Activated CD4-positive, alpha-beta T cell treated with anti-CD3 and anti-CD28 coated beads, Interleukin-2, Interleukin-6, amounts not matched to agents 100 ng/mL and 50 ng/mL, durations not matched to agents 16 hours and 8 hours (primary cell): ENCODE results near the gene CNFN.
"Not testable (repeated sequence)": the region's sequence is repeated elsewhere in the genome, so short reads cannot be mapped to it uniquely, and the experiment has no call there.

ENCODE experiments used
- DNase-seq: peaks from one replicate; pipeline ENCODE4 v3.0.0-alpha.2; 2020

The CNFN gene

DNA sequence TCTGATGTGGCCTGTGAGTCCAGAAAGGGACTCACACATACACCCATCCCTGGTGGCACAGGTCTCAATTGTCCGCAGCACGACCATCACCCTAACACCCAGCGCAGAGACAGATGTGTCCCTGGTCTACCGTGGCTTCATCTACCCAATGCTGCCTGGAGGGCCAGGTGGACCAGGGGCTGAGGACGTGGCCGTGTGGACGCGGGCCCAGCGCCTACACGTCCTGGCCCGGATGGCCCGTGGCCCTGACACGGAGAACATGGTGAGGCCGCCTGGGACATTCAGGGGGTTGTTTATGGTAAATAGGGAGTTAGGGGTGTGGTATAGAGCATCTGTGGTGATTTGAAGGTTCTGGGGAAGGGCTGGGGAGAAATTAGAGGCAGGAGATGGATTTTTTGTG is 41.9 kb downstream of the CNFN start:
- no peak for DNase-seq

DNA sequence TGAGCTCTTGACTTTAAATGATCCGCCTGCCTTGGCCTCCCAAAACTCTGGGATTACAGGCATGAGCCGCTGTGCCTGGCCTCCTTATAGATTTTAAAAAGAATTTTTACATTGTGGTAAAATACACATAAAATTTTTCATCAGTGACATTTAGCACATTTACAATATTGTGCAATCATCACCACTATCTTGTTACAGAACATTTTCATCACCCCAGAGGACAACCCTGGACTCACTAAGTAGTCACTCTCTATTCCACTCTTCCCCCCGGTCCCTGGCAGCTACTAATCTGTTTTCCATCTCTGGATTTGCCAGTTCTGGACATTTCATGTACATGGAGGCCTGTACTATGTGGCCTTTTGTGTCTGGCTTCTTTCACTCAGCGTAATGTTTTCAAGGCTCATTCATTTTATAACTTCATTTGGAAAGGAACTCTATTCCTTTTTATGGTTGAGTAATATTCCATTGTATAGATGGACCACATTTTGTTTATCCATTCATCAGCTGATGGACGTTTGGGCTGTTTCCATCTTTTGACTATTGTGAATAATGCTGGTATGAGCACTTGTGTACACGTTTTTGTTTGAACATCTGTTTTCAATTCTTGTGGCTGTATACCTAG is 44.8 kb downstream of the CNFN start:
- DNase-seq, result no peak

DNA sequence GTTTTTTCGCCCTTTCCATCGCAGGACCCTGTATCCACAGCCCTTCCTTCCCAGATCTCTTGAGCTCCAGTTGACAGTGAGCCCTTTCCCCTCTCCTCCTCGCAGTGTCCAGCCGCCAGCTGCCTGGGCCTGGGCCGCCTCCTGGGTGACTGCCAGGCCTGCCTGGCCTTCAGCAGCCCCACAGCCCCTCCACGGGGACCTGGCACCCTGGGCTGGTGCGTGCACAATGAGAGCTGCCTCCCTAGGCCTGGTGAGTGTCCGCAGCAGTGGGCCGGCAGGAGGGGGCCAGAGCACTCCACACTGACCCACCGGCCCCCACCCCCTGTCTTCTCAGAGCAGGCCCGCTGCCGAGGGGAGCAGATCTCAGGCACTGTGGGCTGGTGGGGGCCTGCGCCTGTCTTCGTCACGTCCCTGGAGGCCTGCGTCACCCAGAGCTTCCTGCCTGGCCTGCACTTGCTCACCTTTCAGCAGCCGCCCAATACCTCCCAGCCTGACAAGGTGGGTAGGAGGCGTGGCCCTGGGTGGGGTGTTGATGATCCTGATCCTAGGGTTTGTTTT is 45.7 kb downstream of the CNFN start:
- no peak for DNase-seq

DNA sequence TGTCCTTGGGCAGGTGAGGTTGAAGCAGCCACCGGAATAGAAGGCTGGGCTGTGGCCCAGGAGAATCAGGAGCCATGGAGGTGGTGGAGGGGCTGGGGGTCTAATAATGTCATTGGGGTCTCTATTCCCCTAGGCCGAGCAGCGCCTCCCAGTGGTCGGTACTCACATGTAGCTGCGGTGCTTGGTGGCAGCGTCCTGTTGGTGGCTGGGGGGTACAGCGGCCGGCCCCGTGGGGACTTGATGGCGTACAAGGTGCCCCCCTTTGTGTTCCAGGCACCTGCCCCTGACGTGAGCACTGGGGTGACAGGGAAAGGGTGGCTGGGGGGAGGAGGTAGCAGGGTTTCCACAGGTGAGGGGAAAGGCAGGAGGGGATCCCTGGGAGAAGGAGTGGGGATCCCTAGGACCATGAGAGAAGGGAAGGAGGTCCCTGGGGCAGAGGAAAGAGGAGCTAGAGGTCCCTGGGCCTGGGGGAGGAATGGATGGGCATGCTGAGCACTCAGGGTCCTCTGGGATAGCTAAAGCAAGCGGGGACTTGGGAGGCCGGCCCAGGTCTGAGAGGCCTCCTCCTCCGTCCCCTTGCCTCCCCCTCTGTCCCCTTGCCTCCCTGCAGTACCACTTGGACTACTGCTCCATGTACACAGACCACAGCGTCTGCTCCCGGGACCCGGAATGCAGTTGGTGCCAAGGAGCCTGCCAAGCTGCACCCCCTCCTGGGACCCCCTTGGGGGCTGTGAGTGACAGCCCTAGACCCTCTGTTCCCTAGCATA is 46.6 kb downstream of the CNFN start:
- DNase-seq, result no peak

DNA sequence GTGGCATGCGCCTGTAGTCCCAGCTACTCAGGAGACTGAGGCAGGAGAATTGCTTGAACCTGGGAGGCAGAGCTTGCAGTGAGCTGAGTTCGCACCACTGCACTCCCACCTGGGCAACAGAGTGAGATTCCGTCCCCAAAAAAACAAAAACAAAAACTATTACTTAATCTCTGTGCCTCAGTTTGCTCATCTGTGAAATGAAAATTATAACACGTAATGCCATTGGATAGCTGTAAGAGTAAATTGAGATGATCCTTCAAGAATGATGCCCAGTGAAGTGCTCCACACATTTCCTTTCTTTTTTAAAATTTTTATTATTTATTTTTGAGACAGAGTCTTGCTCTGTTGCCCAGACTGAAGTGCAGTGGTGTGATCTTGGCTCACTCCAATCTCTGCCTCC is 50.2 kb downstream of the CNFN start:
- not testable (repeated sequence) for DNase-seq

DNA sequence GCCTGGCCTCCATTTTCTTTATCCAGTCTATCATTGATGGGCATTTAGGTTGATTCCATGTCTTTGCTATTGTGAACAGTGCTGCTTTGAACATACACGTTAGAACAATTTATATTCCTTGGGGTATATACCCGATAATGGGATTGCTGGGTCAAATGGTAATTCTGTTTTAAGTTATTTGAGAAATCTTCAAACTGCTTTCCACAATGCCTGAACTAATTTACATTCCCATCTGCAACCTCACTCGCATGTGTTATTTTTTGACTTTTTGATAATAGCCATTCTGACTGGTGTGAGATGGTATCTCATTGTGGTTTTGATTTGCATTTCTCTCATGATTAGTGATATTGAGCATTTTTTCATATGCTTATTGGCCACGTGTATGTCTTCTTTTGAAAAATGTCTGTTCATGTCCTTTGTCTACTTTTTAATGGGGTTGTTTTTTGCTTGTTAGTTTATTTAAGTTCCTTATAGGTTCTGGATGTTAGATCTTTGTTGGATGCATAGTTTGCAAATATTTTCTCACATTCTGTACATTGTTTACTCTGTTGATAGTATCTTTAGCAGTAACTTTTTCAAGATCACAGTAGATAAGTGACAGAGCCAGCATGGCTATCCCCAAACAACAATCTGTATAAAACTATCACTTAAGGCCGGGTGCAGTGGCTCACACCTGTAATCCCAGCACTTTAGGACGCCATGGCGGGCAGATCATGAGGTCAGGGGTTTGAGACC is 50.8 kb downstream of the CNFN start:
- DNase-seq, result not testable (repeated sequence)
